ENCODE measurements around the gene MAGEC1.

GRCh38 chrX:141902366-141902765 is 1.3 kb upstream of the MAGEC1 start:
- TF ChIP-seq CTCF (IDR thresholded peaks at IDR 0.05) = no peak
- TF ChIP-seq POLR2A (IDR thresholded peaks at IDR 0.05) = no peak
